Parathyroid adenoma (tissue), 2 donors: ENCODE measurements around the gene SPRED3.
"Not testable (repeated sequence)": the region's sequence is repeated elsewhere in the genome, so short reads cannot be mapped to it uniquely, and the experiment has no call there.

Experiments
- H2AFZ ChIP-seq: fragments of 300-600 bp; sonication (generic); one replicate; pipeline ENCODE4 v1.7.0; 2017; ENCODE audit warnings: antibody characterized with exemption, mild to moderate bottlenecking
- H3K27ac ChIP-seq: fragments of 300-600 bp; sonication (generic); one replicate; pipeline ENCODE4 v1.7.0; 2017
- H3K27me3 ChIP-seq: fragments of 300-600 bp; sonication (generic); one replicate; pipeline ENCODE4 v1.7.0; 2017; ENCODE audit warnings: low read length; ENCODE audit not compliant: control insufficient read depth, insufficient read depth
- H3K36me3 ChIP-seq: fragments of 300-600 bp; sonication (generic); one replicate; pipeline ENCODE4 v1.7.0; 2017; ENCODE audit warnings: low read length; ENCODE audit not compliant: control insufficient read depth, insufficient read depth
- H3K4me1 ChIP-seq: fragments of 300-600 bp; sonication (generic); one replicate; pipeline ENCODE4 v1.7.0; 2017; ENCODE audit warnings: control low read depth
- H3K4me2 ChIP-seq: fragments of 300-600 bp; sonication (generic); one replicate; pipeline ENCODE4 v1.7.0; 2017; ENCODE audit warnings: low read length
- H3K4me3 ChIP-seq: fragments of 300-600 bp; sonication (generic); one replicate; pipeline ENCODE4 v1.7.0; 2017; ENCODE audit warnings: low read depth, low read length
- H3K79me2 ChIP-seq: fragments of 300-600 bp; sonication (generic); one replicate; pipeline ENCODE4 v1.7.0; 2017; ENCODE audit warnings: control low read depth
- H3K9ac ChIP-seq: fragments of 300-600 bp; sonication (generic); one replicate; pipeline ENCODE4 v1.7.0; 2017; ENCODE audit warnings: mild to moderate bottlenecking
- H3K9me3 ChIP-seq: fragments of 300-600 bp; sonication (generic); one replicate; pipeline ENCODE4 v1.7.0; 2017; ENCODE audit warnings: low read length; ENCODE audit not compliant: control insufficient read depth
- TF ChIP-seq, protein P1 (sequence below): fragments of 300-600 bp; sonication (generic); IDR thresholded peaks from one replicate; pipeline ENCODE4 v1.7.0; 2017; ENCODE audit warnings: antibody characterized with exemption, mild to moderate bottlenecking
- donor health status: primary hyperparathyroidism.

SPRED3 gene, protein sequence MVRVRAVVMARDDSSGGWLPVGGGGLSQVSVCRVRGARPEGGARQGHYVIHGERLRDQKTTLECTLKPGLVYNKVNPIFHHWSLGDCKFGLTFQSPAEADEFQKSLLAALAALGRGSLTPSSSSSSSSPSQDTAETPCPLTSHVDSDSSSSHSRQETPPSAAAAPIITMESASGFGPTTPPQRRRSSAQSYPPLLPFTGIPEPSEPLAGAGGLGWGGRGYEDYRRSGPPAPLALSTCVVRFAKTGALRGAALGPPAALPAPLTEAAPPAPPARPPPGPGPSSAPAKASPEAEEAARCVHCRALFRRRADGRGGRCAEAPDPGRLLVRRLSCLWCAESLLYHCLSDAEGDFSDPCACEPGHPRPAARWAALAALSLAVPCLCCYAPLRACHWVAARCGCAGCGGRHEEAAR

DNA sequence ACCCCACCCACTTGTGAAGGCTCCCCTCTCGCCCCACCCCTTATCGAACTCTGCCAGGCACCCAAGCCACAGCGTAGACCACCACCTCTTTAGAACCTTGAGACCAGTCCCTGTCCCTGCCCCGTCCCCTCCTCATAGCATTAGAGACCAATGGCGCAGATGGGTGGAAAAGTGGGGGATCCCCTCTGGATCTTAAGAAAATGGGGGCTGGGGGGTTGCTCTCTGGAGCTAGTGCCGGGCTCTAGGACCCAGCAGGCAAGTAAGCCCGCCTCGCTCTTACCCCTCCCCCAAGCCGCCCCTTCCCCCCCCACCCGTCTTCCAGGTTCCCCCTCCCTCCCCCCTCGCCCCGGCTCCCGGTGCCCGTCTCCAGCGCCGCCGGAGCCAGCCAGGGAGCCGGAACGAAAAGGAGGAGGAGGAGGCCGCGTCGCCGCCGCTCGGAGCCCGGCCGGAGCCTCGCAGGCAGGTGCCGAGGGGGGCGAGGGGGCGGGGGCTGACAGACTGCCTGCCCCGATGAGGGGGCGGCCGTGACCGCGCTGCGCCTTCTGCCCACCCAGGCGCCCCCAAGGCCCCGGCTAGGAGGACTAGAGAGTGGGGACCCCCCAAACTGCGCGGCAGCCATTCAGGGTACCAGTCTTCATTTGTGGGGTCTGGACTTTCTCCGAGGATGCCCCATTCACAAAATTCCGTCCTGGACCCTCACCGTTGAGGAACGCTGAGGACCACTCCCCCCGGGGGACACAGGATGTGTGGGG, at the start of gene SPRED3:
Gene SPRED3, plus strand, starts transcription at position 349 of the 752 bp plus-strand sequence. CDS start 1,606 bp downstream, outside the sequence.
- Histone ChIP-seq H3K36me3 (no peaks in the 10 kb centered on the region), H3K4me3 (peak within 1 kb of the TSS; percentile 87), H3K9ac (no peak within 1 kb of the TSS), H3K4me2 (peak within 1 kb of the TSS; percentile 99), H2AFZ (peak within 1 kb of the TSS; percentile 88), H3K9me3 (no peaks in the 10 kb centered on the region), H3K79me2 (no peaks in the 10 kb centered on the region), H3K27me3 (no peaks in the 10 kb centered on the region), H3K27ac (peak within 1 kb of the TSS; percentile 74), H3K4me1 (no peaks in the 10 kb centered on the region)
- TF ChIP-seq, protein P1, sequence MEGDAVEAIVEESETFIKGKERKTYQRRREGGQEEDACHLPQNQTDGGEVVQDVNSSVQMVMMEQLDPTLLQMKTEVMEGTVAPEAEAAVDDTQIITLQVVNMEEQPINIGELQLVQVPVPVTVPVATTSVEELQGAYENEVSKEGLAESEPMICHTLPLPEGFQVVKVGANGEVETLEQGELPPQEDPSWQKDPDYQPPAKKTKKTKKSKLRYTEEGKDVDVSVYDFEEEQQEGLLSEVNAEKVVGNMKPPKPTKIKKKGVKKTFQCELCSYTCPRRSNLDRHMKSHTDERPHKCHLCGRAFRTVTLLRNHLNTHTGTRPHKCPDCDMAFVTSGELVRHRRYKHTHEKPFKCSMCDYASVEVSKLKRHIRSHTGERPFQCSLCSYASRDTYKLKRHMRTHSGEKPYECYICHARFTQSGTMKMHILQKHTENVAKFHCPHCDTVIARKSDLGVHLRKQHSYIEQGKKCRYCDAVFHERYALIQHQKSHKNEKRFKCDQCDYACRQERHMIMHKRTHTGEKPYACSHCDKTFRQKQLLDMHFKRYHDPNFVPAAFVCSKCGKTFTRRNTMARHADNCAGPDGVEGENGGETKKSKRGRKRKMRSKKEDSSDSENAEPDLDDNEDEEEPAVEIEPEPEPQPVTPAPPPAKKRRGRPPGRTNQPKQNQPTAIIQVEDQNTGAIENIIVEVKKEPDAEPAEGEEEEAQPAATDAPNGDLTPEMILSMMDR, result no peak

DNA sequence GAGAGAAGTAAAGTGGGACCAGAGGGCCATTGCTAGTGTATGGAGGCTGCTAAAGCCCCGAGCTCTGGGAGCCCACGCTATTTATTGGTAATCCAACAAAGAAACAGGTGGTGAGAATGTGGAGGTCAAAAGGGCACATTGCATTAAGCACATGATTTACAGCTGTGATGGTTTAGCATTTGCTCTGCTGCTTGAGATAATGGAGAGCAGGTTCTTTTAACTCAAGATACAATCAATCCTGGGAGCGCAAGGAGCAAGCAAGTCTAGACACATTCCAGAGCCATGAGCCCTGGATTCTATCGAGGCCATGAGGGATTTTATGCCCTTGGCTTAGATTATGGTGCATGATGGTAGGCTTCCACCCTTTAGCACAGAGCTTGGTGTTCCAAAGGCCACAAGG, 49.5 kb upstream of the SPRED3 start:
- not testable (repeated sequence) for H3K27ac ChIP-seq, H3K9me3 ChIP-seq, H3K4me3 ChIP-seq, H3K79me2 ChIP-seq, H3K9ac ChIP-seq, H2AFZ ChIP-seq, H3K36me3 ChIP-seq, H3K4me2 ChIP-seq, H3K4me1 ChIP-seq, H3K27me3 ChIP-seq

DNA sequence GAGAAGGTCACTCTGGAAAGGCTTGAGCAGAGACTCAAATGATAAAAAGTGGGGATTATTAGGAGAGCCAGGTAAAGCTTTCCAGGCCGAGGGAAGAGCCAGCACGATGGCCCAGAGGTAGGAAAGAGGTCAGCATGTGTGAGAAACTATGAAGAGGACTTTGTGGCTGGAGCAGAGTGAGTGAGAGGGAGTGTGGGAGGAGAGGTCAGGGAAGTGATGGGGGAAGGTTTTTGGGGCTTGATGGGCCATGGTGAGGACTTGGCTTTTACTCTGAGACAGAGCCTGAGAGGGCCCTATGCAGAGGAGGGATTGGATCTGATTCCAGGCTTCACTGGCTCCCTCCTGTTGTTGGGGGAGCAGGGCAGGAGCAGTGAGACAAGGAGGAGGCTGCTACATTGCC, 47.6 kb upstream of the SPRED3 start:
- TF ChIP-seq, protein P1, result no peak
- no peak overlapping the region for H3K9ac ChIP-seq
- H3K36me3 ChIP-seq, result no peaks in the 10 kb centered on the region
- H3K4me1 ChIP-seq, result no peaks in the 10 kb centered on the region
- no peak overlapping the region for H3K4me3 ChIP-seq
- no peaks in the 10 kb centered on the region for H3K9me3 ChIP-seq
- no peak overlapping the region for H2AFZ ChIP-seq
- H3K27ac ChIP-seq, result no peak overlapping the region
- H3K27me3 ChIP-seq, result no peaks in the 10 kb centered on the region
- no peak overlapping the region for H3K4me2 ChIP-seq
- no peaks in the 10 kb centered on the region for H3K79me2 ChIP-seq

DNA sequence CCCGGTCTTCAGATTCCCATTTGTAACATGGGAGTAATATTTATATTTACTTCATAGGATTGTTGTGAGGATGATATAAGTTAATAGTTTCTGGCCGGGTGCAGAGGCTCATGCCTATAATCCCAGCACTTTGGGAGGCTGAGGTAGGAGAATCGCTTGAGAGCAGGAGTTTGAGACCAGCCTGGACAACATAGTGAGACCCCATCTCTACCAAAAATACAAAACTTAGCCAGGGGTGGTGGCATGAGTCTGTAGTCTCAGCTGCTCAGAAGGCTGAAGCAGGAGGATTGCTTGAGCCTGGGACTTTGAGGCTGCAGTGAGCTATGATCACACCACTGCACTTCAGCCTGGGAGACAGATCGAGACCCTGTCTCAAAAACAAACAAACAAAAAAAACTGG, 41.7 kb upstream of the SPRED3 start:
- Histone ChIP-seq H3K27me3 (no peaks in the 10 kb centered on the region), H3K9ac (no peak overlapping the region), H3K9me3 (no peaks in the 10 kb centered on the region), H3K4me2 (no peak overlapping the region), H3K4me3 (no peak overlapping the region), H3K79me2 (no peaks in the 10 kb centered on the region), H3K4me1 (no peaks in the 10 kb centered on the region), H3K36me3 (no peaks in the 10 kb centered on the region), H2AFZ (no peak overlapping the region), H3K27ac (no peak overlapping the region)
- TF ChIP-seq, protein P1, result no peak

DNA sequence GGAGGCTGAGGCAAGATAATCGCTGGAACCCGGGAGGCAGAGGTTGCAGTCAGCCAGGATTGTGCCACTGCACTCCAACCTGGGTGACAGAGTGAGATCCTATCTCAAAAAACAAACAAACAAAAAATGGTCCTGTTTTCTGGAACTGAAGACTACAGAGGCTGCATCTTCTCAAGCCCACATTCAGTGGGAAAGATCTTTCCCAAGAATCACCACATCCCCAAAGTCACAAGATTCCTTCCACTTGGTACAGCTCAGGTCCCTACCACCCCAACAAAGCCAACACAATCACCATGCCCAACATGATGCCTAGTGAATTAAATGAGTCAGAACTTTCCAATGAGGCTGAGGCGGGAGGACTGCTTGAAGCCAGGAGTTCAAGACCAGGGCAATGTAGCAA, 37.6 kb upstream of the SPRED3 start:
- no peak overlapping the region for H3K9ac ChIP-seq
- H3K27ac ChIP-seq, result no peak overlapping the region
- no peak overlapping the region for H3K4me2 ChIP-seq
- H3K79me2 ChIP-seq, result no peaks in the 10 kb centered on the region
- H3K9me3 ChIP-seq, result no peaks in the 10 kb centered on the region
- no peaks in the 10 kb centered on the region for H3K27me3 ChIP-seq
- no peak overlapping the region for H3K4me3 ChIP-seq
- TF ChIP-seq, protein P1, result no peak
- no peaks in the 10 kb centered on the region for H3K36me3 ChIP-seq
- H2AFZ ChIP-seq, result no peak overlapping the region
- H3K4me1 ChIP-seq, result no peaks in the 10 kb centered on the region
